Subcutaneous adipose tissue (tissue), 4 donors: ENCODE data around the gene PDGFRA. TPM values are rescaled to one million over a fixed set of nuclear protein-coding genes. Genes with fewer than 3 reads are reported as not detected.

Source experiments
- CTCF ChIP-seq: fragments of 450-650 bp; IDR thresholded peaks from one replicate; pipeline ENCODE4 v1.5.1; 2016; ENCODE audit warnings: low read depth, mild to moderate bottlenecking, control low read depth, antibody characterized with exemption, moderate library complexity
- total RNA-seq, 4 donors: library from RNA; depleted of rRNA; stranded (reverse); fragments of >200 nt; gene quantifications; one replicate each; pipeline ENCODE4 v1.1.0, GENCODE V29; 2016

The PDGFRA gene
- total RNA-seq, 4 donors from 2014 or later, result 91.0 to 146 (median 136) TPM

DNA sequence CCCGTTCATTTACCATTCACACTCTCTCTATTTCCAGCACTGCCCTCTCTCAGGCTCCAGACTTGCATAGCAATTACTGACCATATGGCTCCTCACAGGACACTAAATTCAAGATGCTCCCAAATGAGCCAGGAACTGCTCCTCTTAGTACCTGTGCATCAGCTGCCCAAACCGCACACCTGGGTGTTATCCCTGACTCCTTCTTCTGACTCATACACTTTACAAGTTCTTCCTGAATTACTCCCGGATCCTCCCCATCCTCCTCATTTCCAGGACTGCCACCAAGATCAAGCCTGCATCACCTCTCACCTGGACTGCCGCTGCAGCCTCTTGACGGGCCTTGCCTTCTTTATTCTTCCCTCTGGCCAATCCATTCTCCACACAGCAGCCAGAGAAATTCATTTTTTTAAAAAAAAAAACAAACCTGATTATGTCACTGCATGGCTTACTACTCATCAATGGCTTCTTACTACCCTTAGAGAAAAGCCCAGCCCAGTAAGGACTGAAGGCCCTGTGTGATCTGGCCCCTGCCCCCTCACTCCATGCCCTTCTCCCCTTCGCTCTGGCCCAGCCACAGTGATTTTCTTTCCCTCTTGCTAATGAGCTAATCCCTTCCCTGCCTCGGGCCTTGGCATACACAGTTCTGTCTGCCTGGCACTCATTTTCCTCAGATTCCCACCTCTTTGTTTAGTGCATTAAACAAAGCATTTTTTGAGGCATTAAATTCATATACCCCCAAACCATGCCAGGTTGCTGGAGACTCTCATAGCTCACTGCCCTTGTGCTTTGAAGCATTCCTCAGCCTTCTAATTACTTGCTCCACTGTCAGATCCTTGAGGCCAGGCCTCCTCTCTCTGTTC, 92.0 kb downstream of the PDGFRA start:
- no peak for TF ChIP-seq CTCF

DNA sequence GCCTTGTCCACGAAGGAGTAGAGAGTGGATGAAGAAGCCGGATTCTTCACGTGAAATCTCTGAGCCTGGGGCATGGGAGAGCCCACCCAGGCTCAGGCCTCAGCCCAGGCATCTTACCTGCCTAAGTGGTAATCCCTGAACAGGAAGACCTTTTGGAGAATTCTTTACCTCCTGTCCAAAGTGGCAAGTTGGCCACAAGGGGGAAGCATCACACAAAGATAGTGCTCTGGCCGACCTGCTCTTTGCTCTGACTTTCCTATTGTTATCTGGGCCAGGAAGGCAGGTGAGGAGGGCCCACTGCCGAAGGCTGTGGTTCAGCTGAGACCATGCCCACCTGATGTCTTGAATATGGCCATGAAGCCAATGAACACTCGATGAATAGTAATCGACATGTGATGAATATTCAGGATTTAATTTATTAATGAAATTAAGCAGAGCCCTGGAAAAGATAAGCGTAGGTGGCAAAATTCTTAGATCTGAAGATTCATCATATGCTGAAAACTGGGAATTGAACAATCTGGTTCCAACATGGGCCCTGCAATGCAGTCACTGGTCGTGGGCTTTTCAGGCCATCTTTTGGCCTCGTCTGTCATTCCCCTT, 93.8 kb downstream of the PDGFRA start:
- no peak for TF ChIP-seq CTCF

DNA sequence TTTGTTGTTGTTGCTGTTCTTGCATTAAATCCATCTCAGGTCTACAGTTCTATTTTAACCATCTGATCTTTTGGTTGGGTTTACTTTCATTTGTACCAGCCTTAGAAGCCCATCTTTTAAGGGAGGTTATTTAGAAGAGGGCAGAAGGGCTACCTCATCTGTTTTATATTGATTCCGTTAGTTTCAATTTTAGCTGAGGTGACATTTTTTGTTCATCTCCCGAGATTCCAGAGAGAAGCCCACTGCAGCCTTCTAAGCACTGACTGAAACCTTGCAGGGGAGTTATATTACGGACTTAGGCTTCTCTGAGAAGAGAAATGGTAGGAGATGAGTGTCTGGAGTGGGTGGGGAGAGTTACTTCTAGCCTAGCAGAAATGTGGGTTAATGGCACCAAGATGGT, 101.8 kb downstream of the PDGFRA start:
- TF ChIP-seq CTCF, result no peak

GRCh38 chr4:54332542-54332941, 103.4 kb downstream of the PDGFRA start:
- no peak for TF ChIP-seq CTCF

- TF ChIP-seq CTCF, result no peak
These were observed 104.6 kb downstream of the PDGFRA start for GRCh38 chr4:54333657-54334056.

DNA sequence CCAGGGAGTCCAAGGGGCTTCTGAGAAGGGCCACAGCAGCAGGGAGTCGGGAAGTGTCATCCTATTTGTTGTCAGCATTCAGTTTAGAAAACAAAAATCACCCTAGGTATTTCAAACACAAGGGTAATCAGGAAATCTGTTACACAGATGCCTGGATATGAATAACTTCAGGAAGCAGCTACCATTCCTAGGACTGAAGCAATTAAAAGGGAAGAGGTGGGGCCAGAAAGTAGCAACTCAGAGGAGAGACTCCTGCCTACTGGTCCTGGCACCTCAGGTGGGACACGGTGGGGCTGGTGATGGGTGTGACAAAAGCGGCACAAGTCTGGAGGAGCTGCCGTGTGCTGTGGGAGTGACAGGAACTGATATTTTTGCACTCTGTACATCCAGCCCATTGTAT, 107.9 kb downstream of the PDGFRA start:
- TF ChIP-seq CTCF, result no peak

Other genes starting within 250 kb of the PDGFRA start
- 10 to 100 TPM; 22.2 to 36.7 (median 29.0) TPM for gene CHIC2, start 164.7 kb upstream of the PDGFRA start, total RNA-seq
- not detected for gene GSX2, start 129.1 kb upstream of the PDGFRA start, total RNA-seq